GM19043 (cell line): ENCODE data around the gene RUVBL1.
"Not testable (repeated sequence)": the region's sequence is repeated elsewhere in the genome, so short reads cannot be mapped to it uniquely, and the experiment has no call there.

Source experiments
- ATAC-seq: cut with Tn5 transposase; IDR thresholded peaks from one replicate; pipeline ENCODE4 v1.9.1; 2021; ENCODE audit warnings: low read depth; ENCODE audit not compliant: unreplicated experiment

RUVBL1 gene

DNA sequence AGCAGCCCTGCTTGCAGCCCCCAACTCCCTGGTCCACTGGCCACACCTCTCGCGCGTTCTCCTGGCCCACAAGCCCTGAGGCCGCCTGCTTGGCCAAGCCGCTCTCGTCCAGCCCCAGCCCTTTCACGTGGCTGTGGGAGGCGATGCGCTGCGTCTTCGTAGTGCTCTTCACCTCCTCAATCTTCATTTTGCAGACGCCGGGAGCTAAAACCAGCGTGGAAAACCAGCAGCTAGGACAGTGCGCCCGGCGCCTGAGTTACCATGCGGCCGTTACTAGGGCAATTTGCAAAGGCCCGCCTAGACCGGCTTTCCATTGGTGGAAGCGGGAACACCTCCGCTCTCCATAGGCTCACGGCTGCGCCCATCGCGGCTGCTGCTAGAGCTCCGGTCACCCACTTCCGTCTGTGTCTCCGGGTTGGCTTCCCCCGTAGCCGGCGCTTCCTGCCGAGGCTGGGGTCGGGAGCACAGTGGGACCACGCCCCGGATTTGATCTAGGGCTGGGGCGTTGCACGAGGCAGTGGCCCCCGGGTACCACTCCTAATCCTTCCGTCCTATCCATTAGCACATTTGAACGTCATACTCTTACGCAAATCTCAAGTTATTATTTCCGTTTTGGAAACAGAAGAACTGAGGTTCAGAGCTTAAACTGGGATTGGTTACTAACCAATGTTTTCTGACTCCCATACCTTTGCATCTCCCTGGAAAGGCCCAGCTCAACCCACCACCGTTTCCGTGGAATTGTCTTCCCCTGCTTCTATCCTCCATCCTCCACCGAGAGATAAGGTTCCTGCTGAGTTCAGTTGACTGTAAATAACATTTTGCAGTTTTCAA lies at the start of gene RUVBL1:
TSS of gene RUVBL1 (minus strand) at position 275 of the 831 bp plus-strand sequence. CDS start at position 187, 88 bp downstream.
- peak; percentile 98 for ATAC-seq

DNA sequence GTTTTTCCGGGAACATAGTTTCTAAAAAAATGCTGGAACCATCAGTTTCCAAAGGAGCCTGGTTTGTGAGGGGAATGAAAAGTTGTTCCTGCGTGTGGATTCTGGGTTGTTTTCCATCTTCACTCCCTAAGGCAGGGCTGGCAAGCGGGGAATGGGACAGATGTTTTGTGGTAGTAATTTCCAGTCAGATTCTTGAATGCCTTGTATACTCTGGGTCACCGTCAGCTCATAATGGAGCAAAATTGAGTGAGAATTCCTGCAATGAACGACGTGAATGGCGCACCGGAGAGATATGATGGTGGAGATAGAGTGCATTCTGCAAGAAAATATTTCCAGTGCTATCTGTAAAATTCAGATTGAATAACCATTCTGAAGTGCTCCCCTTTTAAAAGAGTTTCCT lies 49.6 kb upstream of the RUVBL1 start:
- ATAC-seq: no peak

DNA sequence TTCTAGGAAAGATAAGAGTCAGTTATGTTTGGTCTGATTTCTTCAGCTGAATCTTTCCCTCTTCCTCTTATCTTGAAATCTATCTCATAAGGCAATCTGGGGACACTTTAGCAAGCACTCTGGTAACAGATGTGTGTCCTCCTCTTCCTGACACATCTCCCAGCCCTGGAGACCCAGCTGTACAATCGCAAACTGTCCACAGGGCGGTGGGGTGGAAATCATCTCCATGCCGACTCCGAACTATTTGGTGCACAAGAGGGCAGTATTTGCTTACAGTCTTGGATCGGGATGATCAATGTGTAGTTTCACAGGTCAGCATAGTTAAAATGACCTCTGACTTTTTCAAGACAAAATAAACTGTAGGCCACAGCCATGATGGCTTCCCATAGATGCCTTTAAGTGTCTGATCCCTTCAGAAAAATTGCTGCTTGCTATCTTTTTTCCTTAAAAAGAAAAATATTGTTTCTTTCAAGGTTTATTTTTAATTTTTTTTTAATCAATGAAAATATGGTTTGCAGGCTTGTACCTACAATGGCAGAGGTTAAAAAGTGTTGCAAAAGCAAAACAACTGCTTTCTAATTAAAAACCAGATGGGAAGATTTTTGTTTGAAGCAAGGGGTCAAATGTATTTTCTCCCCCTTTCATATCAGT lies 47.4 kb upstream of the RUVBL1 start:
- no peak for ATAC-seq

DNA sequence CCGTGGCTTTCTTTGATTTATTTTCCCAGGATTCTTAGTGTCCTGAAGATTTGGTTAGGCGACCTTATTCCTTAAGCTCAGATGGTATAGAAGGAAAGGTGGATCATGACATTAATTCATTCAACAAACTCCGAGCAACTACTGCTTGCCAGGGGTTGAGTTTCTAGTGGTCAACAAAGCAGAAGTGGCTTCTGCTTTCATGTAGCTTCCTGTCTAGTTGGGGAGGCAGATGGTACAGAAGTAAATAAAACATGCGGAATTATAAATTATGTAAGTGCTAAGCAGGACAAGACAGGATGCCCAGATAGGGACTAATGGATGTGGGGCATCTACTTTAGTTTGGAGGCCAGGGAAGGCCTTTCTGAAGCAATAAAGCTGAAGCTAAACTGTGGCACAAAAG lies 45.2 kb upstream of the RUVBL1 start:
- ATAC-seq: no peak

DNA sequence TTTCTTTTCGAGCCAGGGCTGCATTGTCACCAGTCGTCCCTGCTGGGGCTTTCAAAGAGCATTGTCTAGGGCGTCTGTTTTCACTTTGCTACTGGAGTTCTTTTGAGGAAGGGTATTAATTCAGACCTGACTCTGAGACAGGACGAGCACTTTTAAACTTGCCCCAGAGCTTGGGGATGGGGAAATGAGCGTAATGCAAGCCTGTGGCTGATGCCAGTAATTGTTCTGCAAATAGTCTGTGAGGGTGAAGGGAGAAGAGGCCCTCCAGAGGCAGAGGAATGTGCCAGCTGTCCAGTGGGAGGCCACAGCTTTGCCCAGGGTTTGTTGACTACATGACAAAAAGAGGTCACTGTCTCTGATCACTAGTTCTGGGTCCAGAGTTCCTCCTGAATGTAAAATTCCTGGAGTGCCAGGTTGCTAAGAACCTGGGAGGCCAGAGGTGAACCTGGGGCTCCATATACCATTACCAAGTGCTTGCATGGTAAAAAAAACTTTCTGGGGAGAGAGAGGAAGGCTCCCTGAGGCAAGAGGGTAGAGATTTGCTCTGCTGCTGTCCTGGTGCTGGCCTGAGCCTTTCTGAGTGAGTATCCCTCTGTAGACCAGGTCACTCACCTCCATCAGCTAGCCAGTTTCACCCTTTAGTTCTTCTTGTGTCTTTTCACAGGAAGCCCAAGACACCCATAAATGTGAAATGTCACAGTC lies 44.5 kb upstream of the RUVBL1 start:
- ATAC-seq: no peak

DNA sequence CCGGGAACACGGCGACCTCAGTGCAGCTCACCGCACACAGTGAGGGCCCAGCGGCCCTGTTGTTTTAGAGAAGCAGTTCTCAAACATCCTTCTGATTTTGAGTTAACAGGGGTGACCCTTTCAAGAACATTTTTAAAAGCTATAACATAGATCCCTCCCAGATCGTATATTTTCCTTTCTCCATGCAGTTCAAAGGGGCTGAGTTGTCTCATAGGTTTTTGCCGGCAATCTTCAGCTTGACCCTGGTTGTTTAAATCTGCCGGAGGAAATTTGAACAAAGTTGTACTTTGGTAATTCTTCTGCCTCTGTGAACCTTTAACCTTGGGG lies 44.0 kb upstream of the RUVBL1 start:
- no peak for ATAC-seq

DNA sequence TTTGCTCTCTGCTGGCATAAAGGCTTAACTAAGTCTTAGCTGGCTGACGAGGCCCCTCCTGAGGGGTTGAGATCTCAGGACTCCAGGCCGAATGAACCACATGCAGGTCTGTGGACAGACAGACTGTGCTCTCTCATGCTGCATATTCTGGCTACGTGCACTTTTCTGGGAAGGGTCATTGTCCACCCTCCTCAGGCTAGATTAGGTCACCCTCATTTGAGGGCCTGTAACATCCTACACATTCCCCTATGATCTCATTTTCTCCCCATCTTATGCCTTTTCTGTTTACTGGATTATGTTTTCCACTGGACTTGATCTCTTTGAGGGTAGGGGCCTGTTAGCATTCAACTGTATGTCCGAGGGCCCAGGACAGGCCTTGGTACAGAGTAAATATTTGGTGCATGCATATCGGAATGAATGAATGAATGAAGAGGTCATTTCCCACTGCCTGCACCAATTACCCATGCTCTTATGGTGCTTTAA lies 43.4 kb upstream of the RUVBL1 start:
- ATAC-seq: no peak

DNA sequence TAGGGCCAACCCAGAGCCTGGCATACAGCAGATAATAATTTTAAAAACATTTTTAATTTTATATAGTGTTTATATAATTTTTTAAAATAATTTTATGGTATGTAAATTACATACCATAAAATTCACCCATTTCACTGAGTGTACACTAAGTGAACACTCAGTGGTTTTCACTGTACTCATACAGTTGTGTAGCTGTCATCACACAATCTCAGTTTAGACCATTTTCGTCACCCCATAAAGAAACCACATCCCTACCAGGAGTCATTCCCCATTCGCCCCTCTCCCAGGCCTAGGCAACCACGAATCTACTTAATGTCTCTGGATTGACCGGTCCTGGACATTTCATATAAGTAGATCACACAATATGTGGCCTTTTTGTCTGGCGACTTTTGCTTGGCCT lies 39.8 kb upstream of the RUVBL1 start:
- no peak for ATAC-seq

DNA sequence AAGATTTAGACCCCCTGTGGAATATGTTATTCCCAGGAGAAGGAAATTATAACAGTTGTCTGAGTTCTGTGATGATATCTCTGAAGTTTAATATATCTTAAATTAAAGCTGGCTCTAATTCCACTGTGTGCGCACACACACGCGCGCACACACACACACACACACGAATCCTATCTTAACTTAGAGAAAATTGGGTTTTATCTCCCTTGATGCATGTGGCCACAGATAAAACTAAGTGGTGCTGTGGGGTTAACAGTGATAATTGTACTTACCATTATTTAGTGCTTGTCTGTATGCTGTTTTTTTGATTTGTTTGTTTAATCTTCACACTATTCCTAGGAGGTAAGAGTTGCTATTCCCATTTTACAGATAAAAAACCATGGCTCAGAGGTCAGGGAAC lies 37.0 kb upstream of the RUVBL1 start:
- ATAC-seq: no peak

DNA sequence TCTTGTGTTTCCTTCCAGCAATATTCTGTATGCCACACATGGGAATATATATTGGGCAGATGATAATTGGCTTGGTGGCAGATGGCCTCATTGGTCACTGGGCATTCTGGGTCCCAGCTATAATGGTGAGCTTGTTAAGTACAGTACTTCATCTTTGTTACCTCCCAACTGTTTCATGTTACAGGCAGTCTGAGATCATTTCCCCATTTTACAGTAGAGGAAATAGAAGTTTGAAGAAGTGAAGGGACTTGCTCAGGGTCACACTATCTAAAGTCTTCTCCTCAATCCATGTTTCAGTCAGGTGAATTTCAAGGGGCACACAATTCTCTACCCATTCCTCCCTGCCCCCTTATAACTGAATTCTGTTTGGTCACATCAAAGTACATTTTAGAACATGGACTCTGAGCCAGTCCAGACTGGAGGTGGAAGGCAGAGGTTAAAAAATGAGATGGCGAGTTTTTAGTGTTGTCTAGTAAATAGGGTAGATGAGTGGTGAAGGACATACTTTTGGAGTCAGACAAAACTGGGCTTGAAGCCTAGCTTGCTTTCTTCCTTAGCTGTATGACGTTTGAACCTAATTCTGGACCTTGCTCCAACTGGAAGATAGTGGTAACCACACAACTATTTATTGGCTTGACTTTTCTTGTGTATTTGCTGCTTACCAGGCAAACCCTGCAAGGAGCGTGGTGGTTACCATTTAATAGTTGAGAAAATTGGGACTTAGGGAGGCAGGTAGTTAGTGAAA lies 32.2 kb upstream of the RUVBL1 start:
- no peak for ATAC-seq

DNA sequence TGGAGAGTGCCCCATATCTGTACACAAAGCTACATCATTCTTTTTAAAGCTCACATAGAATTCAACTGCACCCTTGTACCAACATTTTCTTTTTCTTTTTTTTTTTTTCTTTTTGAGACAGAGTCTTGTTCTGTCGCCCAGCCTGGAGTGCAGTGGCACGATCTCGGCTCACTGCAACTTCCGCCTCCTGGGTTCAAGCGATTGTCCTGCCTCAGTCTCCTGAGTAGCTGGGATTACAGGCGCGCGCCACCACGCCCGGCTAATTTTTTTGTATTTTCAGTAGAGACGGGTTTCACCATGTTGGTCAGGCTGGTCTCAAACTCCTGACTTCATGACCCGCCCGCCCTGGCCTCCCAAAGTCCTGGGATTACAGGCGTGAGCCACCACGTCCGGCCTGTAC lies 30.7 kb upstream of the RUVBL1 start:
- ATAC-seq: not testable (repeated sequence)

DNA sequence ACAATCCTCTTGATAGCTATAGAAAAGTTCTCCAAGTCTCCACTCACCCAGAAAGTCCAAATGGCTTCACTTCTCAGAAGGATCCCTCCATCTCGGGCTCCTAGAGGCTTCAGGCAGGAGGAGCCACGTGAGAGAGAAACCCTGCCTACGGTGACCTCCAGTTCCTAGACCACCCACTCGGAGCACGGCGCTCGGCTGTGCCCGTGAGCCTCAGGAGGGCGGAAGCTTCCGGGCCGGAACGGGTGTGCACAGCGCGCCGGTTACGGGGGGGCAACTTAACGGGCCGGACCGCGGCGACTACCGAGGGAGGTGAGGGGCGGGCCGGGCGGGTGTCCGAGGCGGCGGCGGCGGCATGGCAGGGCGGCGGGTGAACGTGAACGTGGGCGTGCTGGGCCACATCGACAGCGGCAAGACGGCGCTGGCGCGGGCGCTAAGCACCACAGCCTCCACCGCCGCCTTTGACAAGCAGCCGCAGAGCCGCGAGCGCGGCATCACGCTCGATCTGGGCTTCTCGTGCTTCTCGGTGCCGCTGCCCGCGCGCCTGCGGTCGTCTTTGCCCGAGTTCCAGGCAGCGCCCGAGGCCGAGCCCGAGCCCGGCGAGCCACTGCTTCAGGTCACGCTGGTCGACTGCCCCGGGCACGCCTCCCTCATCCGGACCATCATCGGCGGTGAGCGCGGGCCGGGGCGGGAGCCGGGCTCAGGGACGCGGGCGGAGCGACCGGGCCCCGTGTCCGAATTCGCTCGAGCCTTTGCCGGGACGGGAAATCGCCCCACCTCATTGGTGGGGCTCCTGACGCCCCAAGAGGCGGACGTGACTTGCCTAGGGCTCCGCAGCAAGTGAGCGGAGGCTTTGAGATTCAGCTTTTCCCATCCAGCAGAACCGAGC lies 29.8 kb upstream of the RUVBL1 start, which contains the start of gene EEFSEC:
TSS of gene EEFSEC (plus strand) at position 326 of the 886 bp plus-strand sequence. CDS start at position 353, 27 bp downstream.
- peak; percentile 80 for ATAC-seq

DNA sequence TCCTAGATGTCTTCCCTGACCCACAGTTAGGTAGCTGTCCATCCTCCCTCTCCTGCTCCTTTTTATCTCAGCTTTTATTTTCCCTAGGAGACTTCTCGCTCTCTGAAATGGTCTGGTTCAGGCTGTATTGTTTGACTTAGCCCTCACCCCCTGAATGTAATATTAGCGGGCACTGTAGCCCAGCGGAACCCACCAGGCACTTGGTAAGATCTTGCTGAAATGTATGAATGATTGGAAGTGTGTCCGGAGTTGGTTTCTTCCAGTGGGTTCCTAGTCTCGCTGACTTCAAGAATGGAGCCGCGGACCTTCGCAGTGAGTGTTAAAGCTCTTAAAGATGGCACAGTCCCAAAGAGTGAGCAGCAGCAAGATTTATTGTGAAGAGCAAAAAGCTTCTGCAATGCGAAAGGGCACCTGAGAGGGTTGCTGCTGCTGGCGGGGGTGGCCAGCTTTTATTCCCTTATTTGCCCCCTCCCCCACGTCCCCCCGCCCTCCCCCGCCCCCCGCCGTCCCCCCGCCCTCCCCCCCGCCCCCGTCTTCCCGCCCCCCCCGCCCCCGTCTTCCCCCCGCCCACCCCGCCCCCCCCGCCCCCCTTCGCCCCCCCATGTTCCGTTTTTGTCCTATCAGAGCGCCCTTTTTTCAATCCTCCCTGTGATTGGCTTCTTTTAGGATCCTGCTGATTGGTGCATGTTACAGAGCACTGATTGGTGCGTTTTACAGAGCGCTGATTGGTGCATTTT lies 29.0 kb upstream of the RUVBL1 start:
- ATAC-seq: peak; percentile 36

DNA sequence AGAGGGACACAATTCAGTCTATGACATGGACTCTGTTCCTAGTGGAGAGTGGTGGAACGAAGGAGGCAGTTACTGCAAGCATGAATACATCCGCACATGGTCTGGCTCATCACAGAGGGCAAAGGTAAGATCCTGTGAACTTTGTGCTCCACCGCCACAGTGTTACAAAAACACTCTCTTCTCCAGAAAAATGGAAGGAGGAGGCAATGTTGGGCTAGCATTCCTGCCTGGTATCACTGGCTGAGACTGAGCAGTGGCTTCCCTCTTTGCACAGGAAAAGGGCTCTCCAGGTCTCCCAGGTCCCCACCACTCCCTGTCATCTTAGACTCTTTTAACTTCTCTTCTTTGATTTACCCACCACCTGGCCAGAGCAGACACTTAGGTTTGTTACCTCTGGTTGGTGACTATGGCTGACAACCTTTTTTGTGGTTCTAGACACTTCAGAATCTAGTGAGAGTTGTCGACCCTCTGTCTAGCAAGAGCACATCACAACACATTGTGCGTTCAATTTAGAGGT lies 28.2 kb upstream of the RUVBL1 start:
- no peak for ATAC-seq

DNA sequence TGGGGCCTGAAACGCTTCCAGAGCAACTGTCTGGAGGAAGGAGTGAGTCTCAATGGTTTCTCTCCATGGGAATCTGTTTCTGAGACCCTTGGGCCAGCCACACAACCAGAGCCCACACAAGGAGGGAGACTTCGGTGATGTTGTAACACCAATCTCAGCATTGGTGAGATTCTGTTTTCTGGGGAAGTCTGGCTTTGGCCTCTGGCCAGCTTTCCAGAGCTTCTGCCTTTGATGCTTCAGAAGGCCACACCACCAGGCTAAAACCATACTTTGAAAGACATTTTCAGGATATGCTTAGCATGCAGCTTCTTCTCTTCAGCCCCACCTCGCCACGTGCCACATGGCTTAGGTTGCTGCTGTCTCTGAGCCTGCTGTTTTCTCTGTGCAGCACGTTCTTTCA lies 26.0 kb upstream of the RUVBL1 start:
- no peak for ATAC-seq

DNA sequence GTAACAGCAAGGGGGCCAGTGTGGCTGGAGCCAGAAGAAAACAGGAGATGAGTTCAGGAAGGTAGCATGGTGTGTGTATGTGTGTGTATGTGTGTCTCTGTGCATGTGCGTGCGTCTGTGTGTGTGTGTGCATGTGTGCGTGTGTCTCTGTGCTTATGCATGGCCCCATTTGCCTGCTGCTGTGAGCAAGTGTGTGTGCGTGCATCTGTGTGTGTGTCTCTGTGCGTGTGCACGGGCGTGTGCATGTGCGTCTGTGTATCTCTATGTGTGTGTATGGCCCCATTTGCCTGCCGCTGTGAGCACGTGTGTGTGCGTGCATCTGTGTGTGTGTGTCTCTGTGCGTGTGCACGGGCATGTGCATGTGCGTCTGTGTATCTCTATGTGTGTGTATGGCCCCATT lies 22.6 kb upstream of the RUVBL1 start:
- ATAC-seq: no peak

DNA sequence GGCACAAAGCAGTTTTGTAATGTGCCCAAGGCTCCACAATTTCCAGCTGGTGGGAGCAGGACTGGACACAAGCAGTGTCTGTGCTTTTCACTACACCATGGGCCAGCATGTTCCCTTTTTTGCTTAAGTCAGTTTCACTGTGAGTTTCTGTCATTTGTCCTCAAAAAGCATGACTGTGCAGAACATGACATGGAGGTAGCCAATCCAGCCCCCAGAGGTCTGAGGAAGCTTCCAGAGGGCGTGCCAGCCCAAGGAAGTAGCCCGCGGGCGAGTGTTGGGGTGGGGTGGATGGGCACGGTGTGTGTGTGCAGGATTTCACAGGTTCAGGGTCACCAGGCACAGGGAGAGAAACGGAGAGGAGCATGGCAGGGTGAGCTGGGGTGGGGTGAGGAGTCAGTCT lies 21.7 kb upstream of the RUVBL1 start:
- no peak for ATAC-seq

DNA sequence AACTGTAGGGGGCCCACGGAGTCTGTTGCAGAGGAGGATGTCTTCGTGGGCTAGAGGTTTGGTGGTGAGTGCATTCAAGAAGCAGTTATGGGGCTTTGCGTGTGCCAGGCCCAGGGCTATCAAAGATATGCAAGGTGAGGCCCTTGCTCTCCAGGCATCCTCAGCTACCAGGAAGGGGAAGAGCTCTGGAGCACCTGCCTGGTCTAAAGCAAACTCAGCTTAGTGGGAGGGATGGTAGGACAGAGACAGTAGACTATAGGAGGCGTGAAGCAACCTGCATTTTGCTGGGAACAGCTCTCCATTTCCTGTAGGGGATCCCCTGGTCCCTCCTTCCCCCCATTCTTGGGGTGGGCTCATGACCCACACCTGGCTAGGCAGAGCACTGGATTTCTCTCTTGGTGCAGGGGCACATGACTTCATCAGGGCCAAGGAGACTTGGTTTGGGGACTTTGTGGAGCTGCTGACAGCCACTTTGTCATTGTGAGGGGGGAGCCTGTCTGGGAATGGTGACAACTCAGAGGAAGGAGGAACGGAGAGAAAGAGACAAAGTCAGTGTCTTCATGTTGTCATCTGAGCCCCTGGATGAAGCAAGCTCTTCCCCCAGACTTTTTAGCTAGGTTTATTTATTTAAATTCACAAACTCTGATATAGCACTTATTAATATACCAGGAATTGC lies 21.0 kb upstream of the RUVBL1 start:
- no peak for ATAC-seq
